ENCODE results near the gene CMSS1. TPM values are rescaled to one million over a fixed set of nuclear protein-coding genes. Genes with fewer than 3 reads are reported as not detected.

The CMSS1 gene
- polyA plus RNA-seq, 1 donor from 2014 or later: 31.8 TPM

DNA sequence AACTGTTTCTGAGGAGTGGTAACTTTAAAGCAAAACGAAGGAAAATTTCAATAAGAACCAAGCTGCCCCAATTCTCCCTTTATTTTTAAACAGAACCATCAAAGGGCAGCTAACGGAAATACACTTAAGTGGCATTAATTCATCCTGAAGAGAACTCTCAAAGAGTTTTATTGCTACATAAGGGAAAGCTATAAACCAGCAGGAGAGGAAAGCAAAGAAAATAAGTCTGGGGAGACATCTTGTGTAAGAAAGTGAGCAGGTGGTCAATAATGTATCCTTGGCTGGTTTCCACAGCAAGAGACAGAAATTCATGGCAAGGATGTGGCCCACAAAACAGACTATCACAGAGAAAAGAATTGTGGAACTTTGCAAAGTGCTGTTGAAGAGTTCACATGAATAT is 40.0 kb upstream of the CMSS1 start:
- Histone ChIP-seq H3K9me3 (ENCODE audit: low read length) (no peaks in the 10 kb centered on the region), H3F3A (ENCODE audit: insufficient read depth, low read length, poor library complexity, severe bottlenecking) (no peaks in the 10 kb centered on the region), H3K27ac (ENCODE audit: low read length) (no peak overlapping the region), H3K9ac (ENCODE audit: low read length) (no peak overlapping the region), H3K9me2 (ENCODE audit: insufficient read depth, low read length) (no peaks in the 10 kb centered on the region), H2AFZ (ENCODE audit: low read depth, low read length) (no peak overlapping the region), H3K36me3 (ENCODE audit: insufficient read depth, low read length) (no peaks in the 10 kb centered on the region), H3K4me3 (ENCODE audit: low read length) (no peak overlapping the region), H4K20me1 (ENCODE audit: insufficient read depth) (no peaks in the 10 kb centered on the region), H3K79me2 (replicated peaks; ENCODE audit: insufficient read depth, low read length) (no peaks in the 10 kb centered on the region), H3K27me3 (ENCODE audit: insufficient read depth, low read depth, low read length) (no peaks in the 10 kb centered on the region), H3K4me2 (ENCODE audit: low read length) (no peak overlapping the region)
- TF ChIP-seq TAF1 (IDR thresholded peaks at IDR 0.05; ENCODE audit: low read depth) (no peak), MXI1 (conservative IDR thresholded peaks at IDR 0.05; ENCODE audit: poor library complexity, severe bottlenecking) (no peak), EZH2 (IDR thresholded peaks at IDR 0.05; ENCODE audit: borderline replicate concordance, insufficient read depth, low read length, poor library complexity, severe bottlenecking) (no peak), RAD21 (conservative IDR thresholded peaks at IDR 0.05) (no peak), EP300 (conservative IDR thresholded peaks at IDR 0.05; ENCODE audit: poor library complexity, severe bottlenecking) (no peak), POLR2AphosphoS5 (IDR thresholded peaks at IDR 0.05) (no peak), SMC3 (conservative IDR thresholded peaks at IDR 0.05; ENCODE audit: poor library complexity) (no peak)
- TF ChIP-seq, protein P1, sequence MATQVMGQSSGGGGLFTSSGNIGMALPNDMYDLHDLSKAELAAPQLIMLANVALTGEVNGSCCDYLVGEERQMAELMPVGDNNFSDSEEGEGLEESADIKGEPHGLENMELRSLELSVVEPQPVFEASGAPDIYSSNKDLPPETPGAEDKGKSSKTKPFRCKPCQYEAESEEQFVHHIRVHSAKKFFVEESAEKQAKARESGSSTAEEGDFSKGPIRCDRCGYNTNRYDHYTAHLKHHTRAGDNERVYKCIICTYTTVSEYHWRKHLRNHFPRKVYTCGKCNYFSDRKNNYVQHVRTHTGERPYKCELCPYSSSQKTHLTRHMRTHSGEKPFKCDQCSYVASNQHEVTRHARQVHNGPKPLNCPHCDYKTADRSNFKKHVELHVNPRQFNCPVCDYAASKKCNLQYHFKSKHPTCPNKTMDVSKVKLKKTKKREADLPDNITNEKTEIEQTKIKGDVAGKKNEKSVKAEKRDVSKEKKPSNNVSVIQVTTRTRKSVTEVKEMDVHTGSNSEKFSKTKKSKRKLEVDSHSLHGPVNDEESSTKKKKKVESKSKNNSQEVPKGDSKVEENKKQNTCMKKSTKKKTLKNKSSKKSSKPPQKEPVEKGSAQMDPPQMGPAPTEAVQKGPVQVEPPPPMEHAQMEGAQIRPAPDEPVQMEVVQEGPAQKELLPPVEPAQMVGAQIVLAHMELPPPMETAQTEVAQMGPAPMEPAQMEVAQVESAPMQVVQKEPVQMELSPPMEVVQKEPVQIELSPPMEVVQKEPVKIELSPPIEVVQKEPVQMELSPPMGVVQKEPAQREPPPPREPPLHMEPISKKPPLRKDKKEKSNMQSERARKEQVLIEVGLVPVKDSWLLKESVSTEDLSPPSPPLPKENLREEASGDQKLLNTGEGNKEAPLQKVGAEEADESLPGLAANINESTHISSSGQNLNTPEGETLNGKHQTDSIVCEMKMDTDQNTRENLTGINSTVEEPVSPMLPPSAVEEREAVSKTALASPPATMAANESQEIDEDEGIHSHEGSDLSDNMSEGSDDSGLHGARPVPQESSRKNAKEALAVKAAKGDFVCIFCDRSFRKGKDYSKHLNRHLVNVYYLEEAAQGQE (IDR thresholded peaks at IDR 0.05; ENCODE audit: borderline replicate concordance): no peak
- TF ChIP-seq, protein P2, sequence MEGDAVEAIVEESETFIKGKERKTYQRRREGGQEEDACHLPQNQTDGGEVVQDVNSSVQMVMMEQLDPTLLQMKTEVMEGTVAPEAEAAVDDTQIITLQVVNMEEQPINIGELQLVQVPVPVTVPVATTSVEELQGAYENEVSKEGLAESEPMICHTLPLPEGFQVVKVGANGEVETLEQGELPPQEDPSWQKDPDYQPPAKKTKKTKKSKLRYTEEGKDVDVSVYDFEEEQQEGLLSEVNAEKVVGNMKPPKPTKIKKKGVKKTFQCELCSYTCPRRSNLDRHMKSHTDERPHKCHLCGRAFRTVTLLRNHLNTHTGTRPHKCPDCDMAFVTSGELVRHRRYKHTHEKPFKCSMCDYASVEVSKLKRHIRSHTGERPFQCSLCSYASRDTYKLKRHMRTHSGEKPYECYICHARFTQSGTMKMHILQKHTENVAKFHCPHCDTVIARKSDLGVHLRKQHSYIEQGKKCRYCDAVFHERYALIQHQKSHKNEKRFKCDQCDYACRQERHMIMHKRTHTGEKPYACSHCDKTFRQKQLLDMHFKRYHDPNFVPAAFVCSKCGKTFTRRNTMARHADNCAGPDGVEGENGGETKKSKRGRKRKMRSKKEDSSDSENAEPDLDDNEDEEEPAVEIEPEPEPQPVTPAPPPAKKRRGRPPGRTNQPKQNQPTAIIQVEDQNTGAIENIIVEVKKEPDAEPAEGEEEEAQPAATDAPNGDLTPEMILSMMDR (IDR thresholded peaks at IDR 0.05; ENCODE audit: poor library complexity, severe bottlenecking): no peak

DNA sequence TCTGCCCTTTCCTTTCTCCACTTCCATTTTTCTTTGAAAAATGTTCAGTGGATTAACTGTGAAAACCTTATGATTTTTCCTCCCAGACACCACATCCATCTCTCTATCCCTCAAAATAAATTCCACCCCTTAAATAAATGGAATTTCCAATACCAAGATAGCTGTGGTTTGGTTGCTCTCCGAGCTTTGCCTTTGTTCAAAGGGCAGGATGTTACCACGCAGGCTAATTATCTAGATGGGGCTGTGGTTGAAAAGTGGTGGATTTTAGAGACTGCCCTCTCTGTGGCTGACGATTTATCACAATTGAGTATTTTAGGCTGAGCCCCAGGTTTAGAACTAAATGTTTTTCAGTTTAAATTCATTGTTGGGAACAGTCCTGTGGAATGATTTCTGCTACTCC is 36.9 kb upstream of the CMSS1 start:
- Histone ChIP-seq H4K20me1 (ENCODE audit: insufficient read depth) (no peaks in the 10 kb centered on the region), H3K9me2 (ENCODE audit: insufficient read depth, low read length) (no peaks in the 10 kb centered on the region), H3K27me3 (ENCODE audit: insufficient read depth, low read depth, low read length) (no peaks in the 10 kb centered on the region), H3K9me3 (ENCODE audit: low read length) (no peaks in the 10 kb centered on the region), H3F3A (ENCODE audit: insufficient read depth, low read length, poor library complexity, severe bottlenecking) (no peaks in the 10 kb centered on the region), H3K36me3 (ENCODE audit: insufficient read depth, low read length) (no peaks in the 10 kb centered on the region), H3K79me2 (replicated peaks; ENCODE audit: insufficient read depth, low read length) (no peaks in the 10 kb centered on the region), H3K27ac (ENCODE audit: low read length) (no peak overlapping the region), H2AFZ (ENCODE audit: low read depth, low read length) (no peak overlapping the region), H3K4me2 (ENCODE audit: low read length) (no peak overlapping the region), H3K4me3 (ENCODE audit: low read length) (no peak overlapping the region), H3K9ac (ENCODE audit: low read length) (no peak overlapping the region)
- TF ChIP-seq RAD21 (conservative IDR thresholded peaks at IDR 0.05) (no peak), EP300 (conservative IDR thresholded peaks at IDR 0.05; ENCODE audit: poor library complexity, severe bottlenecking) (no peak), MXI1 (conservative IDR thresholded peaks at IDR 0.05; ENCODE audit: poor library complexity, severe bottlenecking) (no peak), EZH2 (IDR thresholded peaks at IDR 0.05; ENCODE audit: borderline replicate concordance, insufficient read depth, low read length, poor library complexity, severe bottlenecking) (no peak), TAF1 (IDR thresholded peaks at IDR 0.05; ENCODE audit: low read depth) (no peak), POLR2AphosphoS5 (IDR thresholded peaks at IDR 0.05) (no peak), SMC3 (conservative IDR thresholded peaks at IDR 0.05; ENCODE audit: poor library complexity) (no peak)
- TF ChIP-seq, protein P1 (IDR thresholded peaks at IDR 0.05; ENCODE audit: borderline replicate concordance): no peak
- TF ChIP-seq, protein P2 (IDR thresholded peaks at IDR 0.05; ENCODE audit: poor library complexity, severe bottlenecking): no peak
